ENCODE results near the gene ATF1.
"Not testable (repeated sequence)": the region's sequence is repeated elsewhere in the genome, so short reads cannot be mapped to it uniquely, and the experiment has no call there.

The ATF1 gene

DNA sequence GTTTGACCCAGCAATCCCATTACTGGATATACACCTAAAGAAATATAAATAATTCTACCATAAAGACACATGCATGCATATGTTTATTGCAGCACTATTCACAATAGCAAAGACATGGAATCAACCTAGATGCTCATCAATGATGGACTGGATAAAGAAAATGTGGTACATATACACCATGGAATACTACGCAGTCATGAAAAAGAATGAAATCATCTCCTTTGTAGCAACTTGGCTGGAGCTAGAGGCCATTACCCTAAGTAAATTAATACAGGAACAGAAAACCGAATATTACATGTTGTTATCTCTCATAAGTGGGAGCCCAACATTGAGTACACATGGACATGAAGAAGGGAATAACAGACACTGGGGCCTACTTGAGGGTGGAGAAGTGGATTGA, 91.8 kb downstream of the ATF1 start:
- not testable (repeated sequence) for H3K23ac ChIP-seq (ENCODE audit: low read length in 2 of 2); H3K27ac ChIP-seq (ENCODE audit: low read length, poor library complexity, severe bottlenecking); H4K91ac ChIP-seq (ENCODE audit: low read length); H2BK120ac ChIP-seq (ENCODE audit: low read depth, low read length); H3K18ac ChIP-seq (ENCODE audit: low read depth in 1 of 2, low read length in 2 of 2); H2AK5ac ChIP-seq (ENCODE audit: low read length, severe bottlenecking); H2BK5ac ChIP-seq (ENCODE audit: low read depth, low read length, poor library complexity, severe bottlenecking); H2AFZ ChIP-seq (ENCODE audit: low read depth, low read length); H2BK12ac ChIP-seq (ENCODE audit: low read length in 2 of 2); H3K27me3 ChIP-seq (ENCODE audit: control insufficient read depth in 1 of 2, insufficient read depth in 1 of 2, low read length in 2 of 2); H3K36me3 ChIP-seq (ENCODE audit: control insufficient read depth in 1 of 2, insufficient read depth in 2 of 2, low read depth in 1 of 2, low read length in 2 of 2); H3K4ac ChIP-seq (ENCODE audit: low read depth in 1 of 2, low read length in 2 of 2); H3K4me3 ChIP-seq (ENCODE audit: insufficient read depth in 1 of 2, low read depth in 1 of 2, low read length in 2 of 2); H3K4me2 ChIP-seq (ENCODE audit: low read length, poor library complexity, severe bottlenecking); H3K4me1 ChIP-seq (ENCODE audit: control insufficient read depth, insufficient read depth, low read depth, low read length); H3K9ac ChIP-seq (ENCODE audit: low read length); H3K14ac ChIP-seq (ENCODE audit: low read length in 2 of 2); H2BK15ac ChIP-seq (ENCODE audit: low read depth, poor library complexity, severe bottlenecking); DNase-seq; H4K8ac ChIP-seq (ENCODE audit: low read length); H3K79me1 ChIP-seq (replicated peaks; ENCODE audit: low read length, poor library complexity, severe bottlenecking); H3K9me3 ChIP-seq (ENCODE audit: control insufficient read depth, low read length)
- WGBS, result 100% methylated on average over 1 of the region's 2 CpGs

DNA sequence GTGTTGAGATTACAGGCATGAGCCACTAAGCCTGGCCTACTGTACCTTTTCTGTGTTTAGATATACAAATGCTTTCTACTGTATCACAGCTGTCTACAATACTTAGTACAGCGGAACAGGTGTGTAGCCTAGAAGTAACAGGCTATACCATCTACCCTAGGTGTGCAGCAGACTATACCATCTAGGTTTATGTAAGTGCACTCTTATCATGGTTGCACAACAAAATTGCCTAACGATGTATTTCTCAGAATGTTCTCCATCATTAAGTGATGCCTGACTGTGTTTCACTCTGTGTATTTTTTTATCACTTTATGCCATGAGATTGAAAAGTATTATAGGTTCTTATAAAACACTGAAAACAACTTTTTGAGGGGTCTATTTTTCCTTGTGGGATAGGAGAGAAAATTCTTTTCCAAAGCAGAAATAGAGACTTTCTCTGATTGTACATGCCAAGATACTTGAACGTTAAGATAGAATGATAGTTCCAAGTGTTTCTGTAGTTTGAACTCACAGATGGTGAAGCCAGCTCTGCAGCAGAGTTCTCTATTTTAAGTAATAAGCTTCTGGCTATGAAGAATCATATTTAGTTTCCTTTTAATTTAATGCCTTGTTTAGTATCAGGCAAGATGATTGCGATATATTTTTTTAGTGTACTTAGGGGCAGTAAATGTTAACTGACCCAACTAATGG, 95.9 kb downstream of the ATF1 start:
- Histone ChIP-seq H3K27ac (ENCODE audit: low read length, poor library complexity, severe bottlenecking) (no peak overlapping the region), H3K4me1 (ENCODE audit: control insufficient read depth, insufficient read depth, low read depth, low read length) (no peaks in the 10 kb centered on the region), H4K8ac (ENCODE audit: low read length) (no peak overlapping the region), H4K91ac (ENCODE audit: low read length) (no peak overlapping the region), H3K4me3 (ENCODE audit: insufficient read depth in 1 of 2, low read depth in 1 of 2, low read length in 2 of 2) (no peak overlapping the region), H2AFZ (ENCODE audit: low read depth, low read length) (no peak overlapping the region), H2AK5ac (ENCODE audit: low read length, severe bottlenecking) (no peak overlapping the region), H2BK15ac (ENCODE audit: low read depth, poor library complexity, severe bottlenecking) (no peak overlapping the region), H3K4ac (ENCODE audit: low read depth in 1 of 2, low read length in 2 of 2) (no peak overlapping the region), H3K4me2 (ENCODE audit: low read length, poor library complexity, severe bottlenecking) (no peak overlapping the region), H3K23ac (ENCODE audit: low read length in 2 of 2) (no peak overlapping the region), H3K9ac (ENCODE audit: low read length) (no peak overlapping the region), H3K18ac (ENCODE audit: low read depth in 1 of 2, low read length in 2 of 2) (no peak overlapping the region), H3K9me3 (ENCODE audit: control insufficient read depth, low read length) (no peaks in the 10 kb centered on the region), H3K79me1 (replicated peaks; ENCODE audit: low read length, poor library complexity, severe bottlenecking) (no peaks in the 10 kb centered on the region), H2BK120ac (ENCODE audit: low read depth, low read length) (no peak overlapping the region), H3K27me3 (ENCODE audit: control insufficient read depth in 1 of 2, insufficient read depth in 1 of 2, low read length in 2 of 2) (no peaks in the 10 kb centered on the region), H3K36me3 (ENCODE audit: control insufficient read depth in 1 of 2, insufficient read depth in 2 of 2, low read depth in 1 of 2, low read length in 2 of 2) (no peaks in the 10 kb centered on the region), H3K14ac (ENCODE audit: low read length in 2 of 2) (no peak overlapping the region), H2BK12ac (ENCODE audit: low read length in 2 of 2) (no peak overlapping the region), H2BK5ac (ENCODE audit: low read depth, low read length, poor library complexity, severe bottlenecking) (no peak overlapping the region)
- DNase-seq, result no peak
- 95% methylated on average over 4 of the region's 4 CpGs for WGBS

DNA sequence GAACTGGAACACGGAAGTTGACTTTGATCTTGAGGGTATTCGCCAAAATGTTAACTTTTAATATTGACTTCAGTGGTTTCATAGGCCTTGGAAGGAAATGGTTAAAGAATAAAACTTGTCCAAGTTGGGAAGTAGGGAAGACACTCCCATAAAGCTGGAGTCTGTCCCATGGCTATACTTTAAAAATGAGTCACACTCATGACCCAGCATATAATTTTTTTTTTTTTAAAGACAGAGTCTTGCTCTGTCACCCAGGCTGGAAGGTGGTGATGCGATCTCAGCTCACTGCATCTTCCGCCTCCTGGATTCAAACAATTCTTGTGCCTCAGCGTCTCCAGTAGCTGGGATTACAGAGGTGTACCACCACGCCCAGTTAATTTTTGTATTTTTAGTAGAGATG, 98.4 kb downstream of the ATF1 start:
- H4K8ac ChIP-seq (ENCODE audit: low read length), result no peak overlapping the region
- H3K27ac ChIP-seq (ENCODE audit: low read length, poor library complexity, severe bottlenecking), result no peak overlapping the region
- no peak overlapping the region for H3K18ac ChIP-seq (ENCODE audit: low read depth in 1 of 2, low read length in 2 of 2)
- H3K9me3 ChIP-seq (ENCODE audit: control insufficient read depth, low read length), result peaks cover 7% of the 10 kb centered on the region
- H2BK12ac ChIP-seq (ENCODE audit: low read length in 2 of 2), result no peak overlapping the region
- peak overlapping the region; percentile 7 for H2BK15ac ChIP-seq (ENCODE audit: low read depth, poor library complexity, severe bottlenecking)
- H3K14ac ChIP-seq (ENCODE audit: low read length in 2 of 2), result no peak overlapping the region
- no peak overlapping the region for H3K4me2 ChIP-seq (ENCODE audit: low read length, poor library complexity, severe bottlenecking)
- no peaks in the 10 kb centered on the region for H3K36me3 ChIP-seq (ENCODE audit: control insufficient read depth in 1 of 2, insufficient read depth in 2 of 2, low read depth in 1 of 2, low read length in 2 of 2)
- 88% methylated on average over 6 of the region's 6 CpGs for WGBS
- no peak overlapping the region for H3K4ac ChIP-seq (ENCODE audit: low read depth in 1 of 2, low read length in 2 of 2)
- H2AK5ac ChIP-seq (ENCODE audit: low read length, severe bottlenecking), result no peak overlapping the region
- no peak overlapping the region for H4K91ac ChIP-seq (ENCODE audit: low read length)
- H2BK5ac ChIP-seq (ENCODE audit: low read depth, low read length, poor library complexity, severe bottlenecking), result no peak overlapping the region
- H3K9ac ChIP-seq (ENCODE audit: low read length), result peak overlapping the region; percentile 45
- no peaks in the 10 kb centered on the region for H3K27me3 ChIP-seq (ENCODE audit: control insufficient read depth in 1 of 2, insufficient read depth in 1 of 2, low read length in 2 of 2)
- H3K79me1 ChIP-seq (replicated peaks; ENCODE audit: low read length, poor library complexity, severe bottlenecking), result no peaks in the 10 kb centered on the region
- peak; percentile 60 for DNase-seq
- H3K23ac ChIP-seq (ENCODE audit: low read length in 2 of 2), result no peak overlapping the region
- no peak overlapping the region for H3K4me3 ChIP-seq (ENCODE audit: insufficient read depth in 1 of 2, low read depth in 1 of 2, low read length in 2 of 2)
- no peaks in the 10 kb centered on the region for H3K4me1 ChIP-seq (ENCODE audit: control insufficient read depth, insufficient read depth, low read depth, low read length)
- no peak overlapping the region for H2AFZ ChIP-seq (ENCODE audit: low read depth, low read length)
- peak overlapping the region; percentile 61 for H2BK120ac ChIP-seq (ENCODE audit: low read depth, low read length)

DNA sequence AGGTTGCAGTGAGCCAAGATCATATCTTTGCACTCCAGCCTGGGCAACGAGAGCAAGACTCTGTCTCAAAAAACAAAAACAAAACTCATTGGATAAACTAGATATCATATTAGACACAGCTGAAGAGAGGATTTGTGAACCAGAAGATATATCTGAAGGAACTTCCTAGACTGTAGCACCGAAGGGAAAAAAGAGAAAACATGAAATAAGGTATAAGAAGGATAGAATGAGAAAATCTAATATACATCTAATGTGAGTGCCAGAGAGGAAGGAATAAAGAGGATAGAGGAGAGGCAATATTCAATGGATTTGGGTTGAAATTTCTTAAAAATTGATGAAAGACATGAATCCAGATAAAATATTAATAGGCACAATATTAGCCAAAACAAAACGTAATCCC, 101.4 kb downstream of the ATF1 start:
- Histone ChIP-seq H3K4ac (ENCODE audit: low read depth in 1 of 2, low read length in 2 of 2) (no peak overlapping the region), H3K9ac (ENCODE audit: low read length) (no peak overlapping the region), H3K4me1 (ENCODE audit: control insufficient read depth, insufficient read depth, low read depth, low read length) (no peaks in the 10 kb centered on the region), H4K8ac (ENCODE audit: low read length) (no peak overlapping the region), H2AK5ac (ENCODE audit: low read length, severe bottlenecking) (no peak overlapping the region), H4K91ac (ENCODE audit: low read length) (no peak overlapping the region), H3K18ac (ENCODE audit: low read depth in 1 of 2, low read length in 2 of 2) (no peak overlapping the region), H3K79me1 (replicated peaks; ENCODE audit: low read length, poor library complexity, severe bottlenecking) (no peaks in the 10 kb centered on the region), H3K4me2 (ENCODE audit: low read length, poor library complexity, severe bottlenecking) (no peak overlapping the region), H3K9me3 (ENCODE audit: control insufficient read depth, low read length) (peaks cover 14% of the 10 kb centered on the region), H2BK12ac (ENCODE audit: low read length in 2 of 2) (no peak overlapping the region), H3K4me3 (ENCODE audit: insufficient read depth in 1 of 2, low read depth in 1 of 2, low read length in 2 of 2) (no peak overlapping the region), H3K14ac (ENCODE audit: low read length in 2 of 2) (no peak overlapping the region), H2BK120ac (ENCODE audit: low read depth, low read length) (no peak overlapping the region), H2AFZ (ENCODE audit: low read depth, low read length) (no peak overlapping the region), H3K27ac (ENCODE audit: low read length, poor library complexity, severe bottlenecking) (no peak overlapping the region), H2BK15ac (ENCODE audit: low read depth, poor library complexity, severe bottlenecking) (no peak overlapping the region), H3K27me3 (ENCODE audit: control insufficient read depth in 1 of 2, insufficient read depth in 1 of 2, low read length in 2 of 2) (no peaks in the 10 kb centered on the region), H3K36me3 (ENCODE audit: control insufficient read depth in 1 of 2, insufficient read depth in 2 of 2, low read depth in 1 of 2, low read length in 2 of 2) (no peaks in the 10 kb centered on the region), H2BK5ac (ENCODE audit: low read depth, low read length, poor library complexity, severe bottlenecking) (no peak overlapping the region), H3K23ac (ENCODE audit: low read length in 2 of 2) (no peak overlapping the region)
- DNase-seq, result no peak
- WGBS, result 94% methylated on average over 1 of the region's 3 CpGs
